WTC11 (cell line): ENCODE measurements around the gene FBH1. TPM values are rescaled to one million over a fixed set of nuclear protein-coding genes. Genes with fewer than 3 reads are reported as not detected.

ENCODE experiments used
- ATAC-seq: fragments of 200-7000 bp; cut with Tn5 transposase; 2 replicates; pipeline ENCODE4 v1.10.0; 2021; ENCODE audit warnings: mild to moderate bottlenecking, moderate library complexity
- CTCF ChIA-PET: fragments of 300-600 bp; sonication (Branson Sonifier 250); formaldehyde crosslinking; loops from one replicate; lab custom pipeline; 2021; ENCODE audit warnings: antibody characterized with exemption; lab: Charles Lee
- POLR2A ChIA-PET: fragments of 350-600 bp; sonication (Branson Sonifier 250); formaldehyde crosslinking; loops from one replicate; lab custom pipeline; 2021; ENCODE audit warnings: antibody characterized with exemption; lab: Charles Lee
- DNase-seq: peaks from one replicate; pipeline ENCODE4 v3.0.0; 2021; ENCODE audit warnings: low spot score
- H3K27ac Mint-ChIP-seq: 2 replicates; pipeline ENCODE4 v1.8.0; 2021; ENCODE audit warnings: mixed read lengths
- H3K27me3 Mint-ChIP-seq: 2 replicates; pipeline ENCODE4 v1.8.0; 2021; ENCODE audit warnings: low read depth, mild to moderate bottlenecking, moderate library complexity, mixed read lengths
- H3K36me3 Mint-ChIP-seq: 2 replicates; pipeline ENCODE4 v1.8.0; 2021; ENCODE audit warnings: mixed read lengths
- H3K4me1 Mint-ChIP-seq: 2 replicates; pipeline ENCODE4 v1.8.0; 2022; ENCODE audit warnings: mixed read lengths
- H3K4me3 Mint-ChIP-seq: 2 replicates; pipeline ENCODE4 v1.8.0; 2021; ENCODE audit warnings: mild to moderate bottlenecking, moderate library complexity, mixed read lengths
- H3K9me3 Mint-ChIP-seq: 2 replicates; pipeline ENCODE4 v1.8.0; 2021; ENCODE audit warnings: mixed read lengths
- CREM ChIP-seq: sonication (generic); formaldehyde crosslinking; IDR thresholded peaks from 2 replicates; pipeline ENCODE4 v1.8.1; 2022; ENCODE audit warnings: mild to moderate bottlenecking, missing genetic modification reagents, moderate library complexity
- EMX1 ChIP-seq: fragments of 250-450 bp; sonication (Bioruptor Pico); IDR thresholded peaks from 2 replicates; pipeline ENCODE4 v1.8.0; 2021; ENCODE audit warnings: mild to moderate bottlenecking
- FOXJ3 ChIP-seq: sonication (generic); formaldehyde crosslinking; IDR thresholded peaks from 2 replicates; pipeline ENCODE4 v1.9.0; 2021; ENCODE audit warnings: missing genetic modification reagents, mild to moderate bottlenecking, borderline replicate concordance
- JAZF1 ChIP-seq: fragments of 250-450 bp; sonication (Bioruptor Pico); IDR thresholded peaks from 2 replicates; pipeline ENCODE4 v1.9.0; 2021; ENCODE audit warnings: moderate library complexity, mild to moderate bottlenecking, inconsistent platforms
- JUN ChIP-seq: sonication (generic); formaldehyde crosslinking; IDR thresholded peaks from 2 replicates; pipeline ENCODE4 v1.8.0; 2023; ENCODE audit warnings: mild to moderate bottlenecking, missing genetic modification reagents
- KAT7 ChIP-seq: sonication (generic); formaldehyde crosslinking; IDR thresholded peaks from 2 replicates; pipeline ENCODE4 v1.8.1; 2023; ENCODE audit warnings: missing genetic modification reagents, mild to moderate bottlenecking, borderline replicate concordance
- NFATC4 ChIP-seq: fragments of 250-450 bp; sonication (Bioruptor Pico); IDR thresholded peaks from 2 replicates; pipeline ENCODE4 v1.9.0; 2021; ENCODE audit warnings: mild to moderate bottlenecking
- NFE2L1 ChIP-seq: sonication (generic); formaldehyde crosslinking; IDR thresholded peaks from 2 replicates; pipeline ENCODE4 v1.8.1; 2023; ENCODE audit warnings: missing genetic modification reagents
- NR1H2 ChIP-seq: sonication (generic); formaldehyde crosslinking; IDR thresholded peaks from 2 replicates; pipeline ENCODE4 v1.9.0; 2021; ENCODE audit warnings: mild to moderate bottlenecking, moderate library complexity, missing genetic modification reagents
- NR3C1 ChIP-seq: sonication (generic); formaldehyde crosslinking; conservative IDR thresholded peaks from 2 replicates; pipeline ENCODE4 v1.8.1; 2023; ENCODE audit warnings: low read depth, mild to moderate bottlenecking, missing genetic modification reagents
- SOX15 ChIP-seq: fragments of 250-450 bp; sonication (Bioruptor Pico); IDR thresholded peaks from 2 replicates; pipeline ENCODE4 v1.9.0; 2021; ENCODE audit warnings: mild to moderate bottlenecking
- TEAD1 ChIP-seq: sonication (generic); formaldehyde crosslinking; IDR thresholded peaks from 2 replicates; pipeline ENCODE4 v1.8.0; 2022; ENCODE audit warnings: mild to moderate bottlenecking, missing genetic modification reagents
- ZBTB21 ChIP-seq: sonication (generic); formaldehyde crosslinking; IDR thresholded peaks from 2 replicates; pipeline ENCODE4 v1.8.1; 2023; ENCODE audit warnings: mild to moderate bottlenecking, missing genetic modification reagents, borderline replicate concordance
- ZNF423 ChIP-seq: fragments of 250-450 bp; sonication (Bioruptor Pico); IDR thresholded peaks from 2 replicates; pipeline ENCODE4 v2.1.2; 2022; ENCODE audit warnings: mild to moderate bottlenecking, moderate library complexity
- total RNA-seq: library from RNA; stranded (reverse); gene quantifications from 3 replicates; pipeline ENCODE4 v1.2.3, GENCODE V29; 2021
- TF ChIP-seq, protein P1 (sequence below): fragments of 250-450 bp; sonication (Bioruptor Pico); IDR thresholded peaks from 2 replicates; pipeline ENCODE4 v1.9.0; 2021; ENCODE audit warnings: mild to moderate bottlenecking
- TF ChIP-seq, protein P2 (sequence below): sonication (generic); formaldehyde crosslinking; IDR thresholded peaks from 2 replicates; pipeline ENCODE4 v1.8.1; 2022; ENCODE audit warnings: mild to moderate bottlenecking, moderate library complexity, missing genetic modification reagents
- TF ChIP-seq, protein P3 (sequence below): sonication (generic); formaldehyde crosslinking; IDR thresholded peaks from 2 replicates; pipeline ENCODE4 v1.8.1; 2023; ENCODE audit warnings: mild to moderate bottlenecking, missing genetic modification reagents, moderate library complexity
- TF ChIP-seq, protein P4 (sequence below): sonication (generic); formaldehyde crosslinking; IDR thresholded peaks from 2 replicates; pipeline ENCODE4 v1.8.1; 2023; ENCODE audit warnings: mild to moderate bottlenecking, missing genetic modification reagents, borderline replicate concordance
- TF ChIP-seq, protein P5 (sequence below): sonication (generic); formaldehyde crosslinking; IDR thresholded peaks from 2 replicates; pipeline ENCODE4 v1.8.0; 2023; ENCODE audit warnings: missing genetic modification reagents, mild to moderate bottlenecking, borderline replicate concordance
- TF ChIP-seq, protein P6 (sequence below): sonication (generic); formaldehyde crosslinking; IDR thresholded peaks from 2 replicates; pipeline ENCODE4 v1.8.0; 2022; ENCODE audit warnings: mild to moderate bottlenecking, missing genetic modification reagents
- TF ChIP-seq, protein P7 (sequence below): sonication (generic); formaldehyde crosslinking; IDR thresholded peaks from 2 replicates; pipeline ENCODE4 v1.8.1; 2023; ENCODE audit warnings: mild to moderate bottlenecking, missing genetic modification reagents

Gene FBH1
- total RNA-seq, 1 experiment from 2014 or later, result 66.8 TPM

DNA sequence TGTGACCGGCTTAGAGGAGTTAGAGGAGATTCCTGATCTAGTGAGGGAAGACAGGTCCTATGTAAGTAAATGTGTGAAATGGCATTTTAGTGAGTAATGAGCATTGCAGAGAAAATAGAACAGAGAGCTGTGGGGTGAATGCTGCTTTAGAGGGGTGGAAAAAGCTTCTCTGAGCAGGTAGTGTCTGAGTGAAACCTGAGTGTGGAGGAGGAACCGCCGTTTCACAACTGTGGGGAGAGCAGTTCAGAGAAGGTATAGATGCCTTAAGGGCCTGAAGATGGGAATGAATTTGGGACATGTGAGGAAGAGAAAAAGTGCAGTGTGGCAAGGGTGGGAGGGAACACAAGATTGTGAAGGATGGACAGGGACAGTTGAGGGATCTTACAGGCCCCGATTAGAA, 21.6 kb downstream of the FBH1 start (continued):
- TF ChIP-seq, protein P1, sequence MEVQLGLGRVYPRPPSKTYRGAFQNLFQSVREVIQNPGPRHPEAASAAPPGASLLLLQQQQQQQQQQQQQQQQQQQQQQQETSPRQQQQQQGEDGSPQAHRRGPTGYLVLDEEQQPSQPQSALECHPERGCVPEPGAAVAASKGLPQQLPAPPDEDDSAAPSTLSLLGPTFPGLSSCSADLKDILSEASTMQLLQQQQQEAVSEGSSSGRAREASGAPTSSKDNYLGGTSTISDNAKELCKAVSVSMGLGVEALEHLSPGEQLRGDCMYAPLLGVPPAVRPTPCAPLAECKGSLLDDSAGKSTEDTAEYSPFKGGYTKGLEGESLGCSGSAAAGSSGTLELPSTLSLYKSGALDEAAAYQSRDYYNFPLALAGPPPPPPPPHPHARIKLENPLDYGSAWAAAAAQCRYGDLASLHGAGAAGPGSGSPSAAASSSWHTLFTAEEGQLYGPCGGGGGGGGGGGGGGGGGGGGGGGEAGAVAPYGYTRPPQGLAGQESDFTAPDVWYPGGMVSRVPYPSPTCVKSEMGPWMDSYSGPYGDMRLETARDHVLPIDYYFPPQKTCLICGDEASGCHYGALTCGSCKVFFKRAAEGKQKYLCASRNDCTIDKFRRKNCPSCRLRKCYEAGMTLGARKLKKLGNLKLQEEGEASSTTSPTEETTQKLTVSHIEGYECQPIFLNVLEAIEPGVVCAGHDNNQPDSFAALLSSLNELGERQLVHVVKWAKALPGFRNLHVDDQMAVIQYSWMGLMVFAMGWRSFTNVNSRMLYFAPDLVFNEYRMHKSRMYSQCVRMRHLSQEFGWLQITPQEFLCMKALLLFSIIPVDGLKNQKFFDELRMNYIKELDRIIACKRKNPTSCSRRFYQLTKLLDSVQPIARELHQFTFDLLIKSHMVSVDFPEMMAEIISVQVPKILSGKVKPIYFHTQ (CRISPR knock-in tag), result no peak
- TF ChIP-seq CREM, result no peak

DNA sequence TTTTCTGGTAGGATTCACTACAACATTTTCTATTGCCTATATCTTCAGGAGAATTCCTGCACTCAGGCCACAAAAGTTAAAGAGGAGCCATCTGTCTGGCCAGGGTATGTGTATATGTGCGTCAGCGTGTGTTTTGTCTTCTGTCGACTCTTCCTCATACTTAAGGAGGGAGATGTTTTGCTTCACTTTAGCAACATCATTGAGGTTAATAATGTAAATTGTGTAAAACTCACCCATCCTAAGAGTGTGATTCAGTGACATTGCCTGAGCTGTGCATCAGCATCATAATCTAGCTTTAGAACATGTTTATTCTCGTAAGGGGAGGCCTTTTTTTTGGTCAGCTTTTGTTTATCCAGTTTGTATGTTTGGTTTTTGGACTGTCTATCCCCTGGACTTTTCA, 23.7 kb downstream of the FBH1 start:
- ATAC-seq (no peak), DNase-seq (no peak)
- H3K4me1 Mint-ChIP-seq, result no peaks in the 10 kb centered on the region
- H3K4me3 Mint-ChIP-seq, result no peak overlapping the region
- H3K27me3 Mint-ChIP-seq, result no peaks in the 10 kb centered on the region
- ChIA-PET CTCF (no interaction called here), POLR2A (no interaction called here)
- TF ChIP-seq, protein P2, sequence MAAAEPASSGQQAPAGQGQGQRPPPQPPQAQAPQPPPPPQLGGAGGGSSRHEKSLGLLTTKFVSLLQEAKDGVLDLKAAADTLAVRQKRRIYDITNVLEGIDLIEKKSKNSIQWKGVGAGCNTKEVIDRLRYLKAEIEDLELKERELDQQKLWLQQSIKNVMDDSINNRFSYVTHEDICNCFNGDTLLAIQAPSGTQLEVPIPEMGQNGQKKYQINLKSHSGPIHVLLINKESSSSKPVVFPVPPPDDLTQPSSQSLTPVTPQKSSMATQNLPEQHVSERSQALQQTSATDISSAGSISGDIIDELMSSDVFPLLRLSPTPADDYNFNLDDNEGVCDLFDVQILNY (CRISPR knock-in tag), result no peak
- TF ChIP-seq, protein P3, sequence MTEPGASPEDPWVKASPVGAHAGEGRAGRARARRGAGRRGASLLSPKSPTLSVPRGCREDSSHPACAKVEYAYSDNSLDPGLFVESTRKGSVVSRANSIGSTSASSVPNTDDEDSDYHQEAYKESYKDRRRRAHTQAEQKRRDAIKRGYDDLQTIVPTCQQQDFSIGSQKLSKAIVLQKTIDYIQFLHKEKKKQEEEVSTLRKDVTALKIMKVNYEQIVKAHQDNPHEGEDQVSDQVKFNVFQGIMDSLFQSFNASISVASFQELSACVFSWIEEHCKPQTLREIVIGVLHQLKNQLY, result no peak
- TF ChIP-seq ZBTB21 (CRISPR knock-in tag) (no peak), JUN (CRISPR knock-in tag) (no peak), NR3C1 (CRISPR knock-in tag) (no peak), NFE2L1 (CRISPR knock-in tag) (no peak)
- H3K36me3 Mint-ChIP-seq, result peaks cover 88% of the 10 kb centered on the region
- H3K9me3 Mint-ChIP-seq, result no peaks in the 10 kb centered on the region
- H3K27ac Mint-ChIP-seq, result no peak overlapping the region

DNA sequence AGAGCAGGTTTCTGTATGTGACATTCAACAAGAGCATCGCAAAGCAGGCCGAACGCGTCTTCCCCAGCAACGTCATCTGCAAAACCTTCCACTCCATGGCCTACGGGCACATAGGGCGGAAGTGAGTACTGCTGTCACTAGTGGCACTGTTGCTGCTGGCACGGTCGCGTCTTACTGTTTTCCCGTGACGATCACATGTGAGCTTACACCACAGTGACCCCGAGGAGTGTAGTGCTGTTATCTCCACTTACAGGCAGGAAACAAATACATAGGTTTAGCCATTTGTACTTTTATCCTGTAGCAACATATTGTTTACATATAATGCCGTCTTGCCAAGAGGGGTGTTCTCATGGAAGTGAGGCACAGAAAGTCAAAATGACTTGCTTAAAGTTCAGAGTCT, 25.4 kb downstream of the FBH1 start:
- no peak for DNase-seq
- Mint-ChIP-seq H3K36me3 (peaks cover 87% of the 10 kb centered on the region), H3K9me3 (no peaks in the 10 kb centered on the region), H3K27ac (no peak overlapping the region), H3K27me3 (no peaks in the 10 kb centered on the region), H3K4me3 (no peak overlapping the region), H3K4me1 (no peaks in the 10 kb centered on the region)
- ATAC-seq, result no peak
- ChIA-PET CTCF (no interaction called here), POLR2A (no interaction called here)
- TF ChIP-seq, protein P4, sequence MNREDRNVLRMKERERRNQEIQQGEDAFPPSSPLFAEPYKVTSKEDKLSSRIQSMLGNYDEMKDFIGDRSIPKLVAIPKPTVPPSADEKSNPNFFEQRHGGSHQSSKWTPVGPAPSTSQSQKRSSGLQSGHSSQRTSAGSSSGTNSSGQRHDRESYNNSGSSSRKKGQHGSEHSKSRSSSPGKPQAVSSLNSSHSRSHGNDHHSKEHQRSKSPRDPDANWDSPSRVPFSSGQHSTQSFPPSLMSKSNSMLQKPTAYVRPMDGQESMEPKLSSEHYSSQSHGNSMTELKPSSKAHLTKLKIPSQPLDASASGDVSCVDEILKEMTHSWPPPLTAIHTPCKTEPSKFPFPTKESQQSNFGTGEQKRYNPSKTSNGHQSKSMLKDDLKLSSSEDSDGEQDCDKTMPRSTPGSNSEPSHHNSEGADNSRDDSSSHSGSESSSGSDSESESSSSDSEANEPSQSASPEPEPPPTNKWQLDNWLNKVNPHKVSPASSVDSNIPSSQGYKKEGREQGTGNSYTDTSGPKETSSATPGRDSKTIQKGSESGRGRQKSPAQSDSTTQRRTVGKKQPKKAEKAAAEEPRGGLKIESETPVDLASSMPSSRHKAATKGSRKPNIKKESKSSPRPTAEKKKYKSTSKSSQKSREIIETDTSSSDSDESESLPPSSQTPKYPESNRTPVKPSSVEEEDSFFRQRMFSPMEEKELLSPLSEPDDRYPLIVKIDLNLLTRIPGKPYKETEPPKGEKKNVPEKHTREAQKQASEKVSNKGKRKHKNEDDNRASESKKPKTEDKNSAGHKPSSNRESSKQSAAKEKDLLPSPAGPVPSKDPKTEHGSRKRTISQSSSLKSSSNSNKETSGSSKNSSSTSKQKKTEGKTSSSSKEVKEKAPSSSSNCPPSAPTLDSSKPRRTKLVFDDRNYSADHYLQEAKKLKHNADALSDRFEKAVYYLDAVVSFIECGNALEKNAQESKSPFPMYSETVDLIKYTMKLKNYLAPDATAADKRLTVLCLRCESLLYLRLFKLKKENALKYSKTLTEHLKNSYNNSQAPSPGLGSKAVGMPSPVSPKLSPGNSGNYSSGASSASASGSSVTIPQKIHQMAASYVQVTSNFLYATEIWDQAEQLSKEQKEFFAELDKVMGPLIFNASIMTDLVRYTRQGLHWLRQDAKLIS (CRISPR knock-in tag), result no peak
- no peak for TF ChIP-seq NR1H2
- TF ChIP-seq, protein P5, sequence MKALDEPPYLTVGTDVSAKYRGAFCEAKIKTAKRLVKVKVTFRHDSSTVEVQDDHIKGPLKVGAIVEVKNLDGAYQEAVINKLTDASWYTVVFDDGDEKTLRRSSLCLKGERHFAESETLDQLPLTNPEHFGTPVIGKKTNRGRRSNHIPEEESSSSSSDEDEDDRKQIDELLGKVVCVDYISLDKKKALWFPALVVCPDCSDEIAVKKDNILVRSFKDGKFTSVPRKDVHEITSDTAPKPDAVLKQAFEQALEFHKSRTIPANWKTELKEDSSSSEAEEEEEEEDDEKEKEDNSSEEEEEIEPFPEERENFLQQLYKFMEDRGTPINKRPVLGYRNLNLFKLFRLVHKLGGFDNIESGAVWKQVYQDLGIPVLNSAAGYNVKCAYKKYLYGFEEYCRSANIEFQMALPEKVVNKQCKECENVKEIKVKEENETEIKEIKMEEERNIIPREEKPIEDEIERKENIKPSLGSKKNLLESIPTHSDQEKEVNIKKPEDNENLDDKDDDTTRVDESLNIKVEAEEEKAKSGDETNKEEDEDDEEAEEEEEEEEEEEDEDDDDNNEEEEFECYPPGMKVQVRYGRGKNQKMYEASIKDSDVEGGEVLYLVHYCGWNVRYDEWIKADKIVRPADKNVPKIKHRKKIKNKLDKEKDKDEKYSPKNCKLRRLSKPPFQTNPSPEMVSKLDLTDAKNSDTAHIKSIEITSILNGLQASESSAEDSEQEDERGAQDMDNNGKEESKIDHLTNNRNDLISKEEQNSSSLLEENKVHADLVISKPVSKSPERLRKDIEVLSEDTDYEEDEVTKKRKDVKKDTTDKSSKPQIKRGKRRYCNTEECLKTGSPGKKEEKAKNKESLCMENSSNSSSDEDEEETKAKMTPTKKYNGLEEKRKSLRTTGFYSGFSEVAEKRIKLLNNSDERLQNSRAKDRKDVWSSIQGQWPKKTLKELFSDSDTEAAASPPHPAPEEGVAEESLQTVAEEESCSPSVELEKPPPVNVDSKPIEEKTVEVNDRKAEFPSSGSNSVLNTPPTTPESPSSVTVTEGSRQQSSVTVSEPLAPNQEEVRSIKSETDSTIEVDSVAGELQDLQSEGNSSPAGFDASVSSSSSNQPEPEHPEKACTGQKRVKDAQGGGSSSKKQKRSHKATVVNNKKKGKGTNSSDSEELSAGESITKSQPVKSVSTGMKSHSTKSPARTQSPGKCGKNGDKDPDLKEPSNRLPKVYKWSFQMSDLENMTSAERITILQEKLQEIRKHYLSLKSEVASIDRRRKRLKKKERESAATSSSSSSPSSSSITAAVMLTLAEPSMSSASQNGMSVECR (CRISPR knock-in tag), result no peak
- no peak for TF ChIP-seq NFATC4
- no peak for TF ChIP-seq TEAD1 (CRISPR knock-in tag)
- TF ChIP-seq ZNF423 (CRISPR knock-in tag), result no peak
- TF ChIP-seq KAT7 (CRISPR knock-in tag), result no peak
- TF ChIP-seq, protein P6, sequence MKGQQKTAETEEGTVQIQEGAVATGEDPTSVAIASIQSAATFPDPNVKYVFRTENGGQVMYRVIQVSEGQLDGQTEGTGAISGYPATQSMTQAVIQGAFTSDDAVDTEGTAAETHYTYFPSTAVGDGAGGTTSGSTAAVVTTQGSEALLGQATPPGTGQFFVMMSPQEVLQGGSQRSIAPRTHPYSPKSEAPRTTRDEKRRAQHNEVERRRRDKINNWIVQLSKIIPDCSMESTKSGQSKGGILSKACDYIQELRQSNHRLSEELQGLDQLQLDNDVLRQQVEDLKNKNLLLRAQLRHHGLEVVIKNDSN (CRISPR knock-in tag), result no peak
- TF ChIP-seq, protein P7, sequence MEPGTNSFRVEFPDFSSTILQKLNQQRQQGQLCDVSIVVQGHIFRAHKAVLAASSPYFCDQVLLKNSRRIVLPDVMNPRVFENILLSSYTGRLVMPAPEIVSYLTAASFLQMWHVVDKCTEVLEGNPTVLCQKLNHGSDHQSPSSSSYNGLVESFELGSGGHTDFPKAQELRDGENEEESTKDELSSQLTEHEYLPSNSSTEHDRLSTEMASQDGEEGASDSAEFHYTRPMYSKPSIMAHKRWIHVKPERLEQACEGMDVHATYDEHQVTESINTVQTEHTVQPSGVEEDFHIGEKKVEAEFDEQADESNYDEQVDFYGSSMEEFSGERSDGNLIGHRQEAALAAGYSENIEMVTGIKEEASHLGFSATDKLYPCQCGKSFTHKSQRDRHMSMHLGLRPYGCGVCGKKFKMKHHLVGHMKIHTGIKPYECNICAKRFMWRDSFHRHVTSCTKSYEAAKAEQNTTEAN (CRISPR knock-in tag), result no peak
- TF ChIP-seq JAZF1 (CRISPR knock-in tag), result no peak
- TF ChIP-seq FOXJ3 (CRISPR knock-in tag), result no peak
- no peak for TF ChIP-seq SOX15 (CRISPR knock-in tag)
- no peak for TF ChIP-seq EMX1 (CRISPR knock-in tag)
